NCI-H1092 treated with DMSO at 0.1 percent for 48 hours (cell line): ENCODE measurements around the gene ABI3.

Experiments
- DNase-seq: peaks from one replicate; lab custom pipeline; 2025; lab: John Stamatoyannopoulos, UW

ABI3 gene

GRCh38 chr17:49197346-49197998 is 13.0 kb upstream of the ABI3 start:
- no peak for DNase-seq

- no peak for DNase-seq
Observed at GRCh38 chr17:49198211-49198610, 12.3 kb upstream of the ABI3 start.

- DNase-seq: no peak
Observed at GRCh38 chr17:49200423-49201083, 10.0 kb upstream of the ABI3 start.

GRCh38 chr17:49201481-49201927 is 9.0 kb upstream of the ABI3 start:
- DNase-seq: no peak

GRCh38 chr17:49203796-49204195 is 6.7 kb upstream of the ABI3 start:
- no peak for DNase-seq

GRCh38 chr17:49204516-49204915 is 6.0 kb upstream of the ABI3 start:
- no peak for DNase-seq

GRCh38 chr17:49209061-49209571 is 1.4 kb upstream of the ABI3 start:
- no peak for DNase-seq

GRCh38 chr17:49213399-49213798 is 2.9 kb downstream of the ABI3 start:
- DNase-seq: no peak

GRCh38 chr17:49213847-49214246 is 3.3 kb downstream of the ABI3 start:
- DNase-seq: no peak

- no peak for DNase-seq
Observed at GRCh38 chr17:49214676-49215360, 4.3 kb downstream of the ABI3 start.

- no peak for DNase-seq
Observed at GRCh38 chr17:49216482-49216881, 6.0 kb downstream of the ABI3 start.

GRCh38 chr17:49216953-49217650 is 6.6 kb downstream of the ABI3 start:
- DNase-seq: no peak

- DNase-seq: no peak
Observed at GRCh38 chr17:49217651-49218413, 7.3 kb downstream of the ABI3 start.

- no peak for DNase-seq
Observed at GRCh38 chr17:49218941-49219913, 8.7 kb downstream of the ABI3 start.

GRCh38 chr17:49219987-49220386 is 9.5 kb downstream of the ABI3 start:
- DNase-seq: no peak

- no peak for DNase-seq
Observed at GRCh38 chr17:49223168-49223516, 12.6 kb downstream of the ABI3 start.

GRCh38 chr17:49223517-49224197 is 13.2 kb downstream of the ABI3 start:
- no peak for DNase-seq

GRCh38 chr17:49224198-49224996 is 13.9 kb downstream of the ABI3 start:
- no peak for DNase-seq

- no peak for DNase-seq
Observed at GRCh38 chr17:49224997-49225337, 14.5 kb downstream of the ABI3 start.
